Astrocyte (in vitro differentiated cells and primary cell): ENCODE data around the gene MUC5AC.

Experiments
- EZH2 ChIP-seq: IDR thresholded peaks from 2 replicates; pipeline ENCODE4 v1.6.1; 2012; ENCODE audit warnings: mild to moderate bottlenecking, low read length, inconsistent platforms; ENCODE audit not compliant: insufficient read depth
- TF ChIP-seq, protein P1 (sequence below): IDR thresholded peaks from 2 replicates; pipeline ENCODE4 v1.5.1; 2011; ENCODE audit warnings: low read depth, mild to moderate bottlenecking, inconsistent platforms, low read length, moderate library complexity; ENCODE audit not compliant: insufficient read depth

DNA sequence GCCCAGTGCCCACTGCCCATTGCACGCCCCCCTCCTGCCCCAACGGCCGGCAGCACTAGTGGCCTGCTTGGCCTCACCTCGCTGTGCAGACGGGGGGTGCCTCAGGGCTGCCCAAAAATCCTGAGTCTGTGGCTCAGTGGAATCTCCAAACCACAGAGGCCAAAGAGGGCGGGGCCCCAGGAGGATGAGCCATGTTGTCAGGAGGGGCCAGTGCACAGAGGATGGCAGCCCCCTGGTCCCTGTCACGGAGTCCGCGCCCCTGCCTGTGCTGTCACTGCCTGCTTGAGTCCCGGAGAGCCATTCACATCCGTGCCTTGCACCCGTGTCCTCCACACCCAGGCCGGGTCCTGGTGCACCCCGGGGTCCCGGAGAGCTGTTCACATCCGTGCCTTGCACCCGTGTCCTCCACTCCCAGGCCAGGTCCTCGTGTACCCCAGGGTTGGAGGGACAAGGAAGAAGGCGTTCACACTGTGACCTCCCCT is 36.4 kb upstream of the MUC5AC start:
- TF ChIP-seq, protein P1, sequence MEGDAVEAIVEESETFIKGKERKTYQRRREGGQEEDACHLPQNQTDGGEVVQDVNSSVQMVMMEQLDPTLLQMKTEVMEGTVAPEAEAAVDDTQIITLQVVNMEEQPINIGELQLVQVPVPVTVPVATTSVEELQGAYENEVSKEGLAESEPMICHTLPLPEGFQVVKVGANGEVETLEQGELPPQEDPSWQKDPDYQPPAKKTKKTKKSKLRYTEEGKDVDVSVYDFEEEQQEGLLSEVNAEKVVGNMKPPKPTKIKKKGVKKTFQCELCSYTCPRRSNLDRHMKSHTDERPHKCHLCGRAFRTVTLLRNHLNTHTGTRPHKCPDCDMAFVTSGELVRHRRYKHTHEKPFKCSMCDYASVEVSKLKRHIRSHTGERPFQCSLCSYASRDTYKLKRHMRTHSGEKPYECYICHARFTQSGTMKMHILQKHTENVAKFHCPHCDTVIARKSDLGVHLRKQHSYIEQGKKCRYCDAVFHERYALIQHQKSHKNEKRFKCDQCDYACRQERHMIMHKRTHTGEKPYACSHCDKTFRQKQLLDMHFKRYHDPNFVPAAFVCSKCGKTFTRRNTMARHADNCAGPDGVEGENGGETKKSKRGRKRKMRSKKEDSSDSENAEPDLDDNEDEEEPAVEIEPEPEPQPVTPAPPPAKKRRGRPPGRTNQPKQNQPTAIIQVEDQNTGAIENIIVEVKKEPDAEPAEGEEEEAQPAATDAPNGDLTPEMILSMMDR = no peak
- no peak for TF ChIP-seq EZH2
